ENCODE results near the gene RBM20. TPM values are rescaled to one million over a fixed set of nuclear protein-coding genes. Genes with fewer than 3 reads are reported as not detected.

Gene RBM20
- total and polyA plus RNA-seq, 2 of the 4 experiments (the other 2 are of a cell fraction): under 0.01 to 0.15 TPM

- Histone ChIP-seq H4K8ac (ENCODE audit: low read depth in 2 of 2, low read length in 2 of 2) (no peak overlapping the region), H3K27me3 (ENCODE audit: control insufficient read depth, insufficient read depth, low read length) (peaks cover 8% of the 10 kb centered on the region), H3K9ac (ENCODE audit: low read depth, low read length) (no peak overlapping the region), H3K14ac (replicated peaks; ENCODE audit: low read depth, low read length) (no peak overlapping the region), H3K4me2 (ENCODE audit: low read depth, low read length) (no peak overlapping the region), H3K23ac (ENCODE audit: low read depth, low read length) (no peak overlapping the region), H2BK5ac (ENCODE audit: low read depth, low read length, poor library complexity, severe bottlenecking) (no peak overlapping the region), H3K27ac (ENCODE audit: insufficient read depth, low read length) (no peak overlapping the region), H3K9me3 (ENCODE audit: control insufficient read depth, insufficient read depth, low read length) (peaks cover 5% of the 10 kb centered on the region; the same call in 1 of the 2 replicates), H2AK9ac (replicated peaks; ENCODE audit: low read depth, low read length, poor library complexity) (no peak overlapping the region), H2AFZ (replicated peaks; ENCODE audit: low read length, poor library complexity) (no peak overlapping the region), H3K4me3 (ENCODE audit: insufficient read depth, low read depth, low read length) (no peak overlapping the region), H3K18ac (ENCODE audit: low read depth, low read length) (no peak overlapping the region), H3K4ac (ENCODE audit: low read depth, low read length) (no peak overlapping the region), H4K5ac (ENCODE audit: low read depth, low read length) (no peak overlapping the region), H3K79me1 (ENCODE audit: low read depth in 1 of 2, low read length in 2 of 2) (no peaks in the 10 kb centered on the region), H2AK5ac (ENCODE audit: low read depth, low read length) (no peak overlapping the region), H3K56ac (ENCODE audit: extremely low read depth, insufficient read depth, low read length) (no peak overlapping the region), H2BK120ac (ENCODE audit: low read depth, low read length) (no peak overlapping the region), H3K4me1 (ENCODE audit: control insufficient read depth, insufficient read depth, low read length) (peaks cover 1% of the 10 kb centered on the region; the same call in 1 of the 2 replicates), H2BK15ac (ENCODE audit: low read depth, low read length) (no peak overlapping the region), H3K36me3 (ENCODE audit: control insufficient read depth, insufficient read depth, low read length) (no peaks in the 10 kb centered on the region), H2BK20ac (ENCODE audit: low read depth, low read length) (no peak overlapping the region), H3K9me1 (ENCODE audit: insufficient read depth, low read length) (peaks cover 6% of the 10 kb centered on the region; the same call in 1 of the 2 replicates), H4K20me1 (ENCODE audit: insufficient read depth, low read length) (no peaks in the 10 kb centered on the region), H4K91ac (ENCODE audit: insufficient read depth, low read depth, low read length) (no peak overlapping the region)
- intact Hi-C loops (cut with micrococcal nuclease) (no loop called here), dilution Hi-C loops (cut with HindIII; ENCODE audit: low sequenced_read_pairs, unreplicated experiment) (no loop called here), in situ Hi-C loops (cut with MboI; ENCODE audit: low sequenced_read_pairs) (no loop called here)
- 100% methylated on average over 1 of the region's 7 CpGs; no CpG with 5 or more reads in 1 of the 2 experiments for WGBS, 2 experiments (ENCODE audit: extremely low coverage in 2 of 2, insufficient read length in 1 of 2)
- no peak for ATAC-seq (ENCODE audit: low read depth)
- POLR2A ChIA-PET (ENCODE audit: unreplicated experiment): no interaction called here
- DNase-seq: no peak
- CTCF ChIA-PET: interaction anchor here (1.1 kb wide), 1 partner anchor 18 kb away, joined by 3 read pairs; no protein-coding TSS in a partner anchor
- TF ChIP-seq CEBPB (IDR thresholded peaks at IDR 0.05; ENCODE audit: low read depth, low read length) (no peak), MAZ (IDR thresholded peaks at IDR 0.05; ENCODE audit: borderline replicate concordance, low read depth, low read length) (no peak), RFX5 (IDR thresholded peaks at IDR 0.05; ENCODE audit: low read depth, low read length) (no peak), RAD21 (IDR thresholded peaks at IDR 0.05; ENCODE audit: low read length) (no peak), RCOR1 (IDR thresholded peaks at IDR 0.05; ENCODE audit: insufficient replicate concordance, low read length) (no peak), FOS (IDR thresholded peaks at IDR 0.05; ENCODE audit: low read depth, low read length) (no peak), MAFK (IDR thresholded peaks at IDR 0.05; ENCODE audit: low read depth, low read length) (no peak), POLR2A (IDR thresholded peaks at IDR 0.05; ENCODE audit: low read depth, low read length) (no peak)
- no TSS peak for BruUV-seq (replicated peaks)
These were observed 80.2 kb downstream of the RBM20 start for GRCh38 chr10:110724116-110724921.
